Loucy (cell line): ENCODE data around the gene ANO5.

Experiments used
- H2AFZ ChIP-seq: fragments of 200-600 bp; sonication (generic); 2 replicates; pipeline ENCODE4 v1.6.0; 2016; ENCODE audit warnings: antibody characterized with exemption, mild to moderate bottlenecking, low read length, moderate library complexity
- H3F3A ChIP-seq: fragments of 200-600 bp; 2 replicates; pipeline ENCODE4 v1.6.0; 2016; ENCODE audit warnings: antibody characterized with exemption, low read depth, mild to moderate bottlenecking
- H3K27me3 ChIP-seq: fragments of 200-600 bp; sonication (generic); 2 replicates; pipeline ENCODE4 v1.6.1; 2014; ENCODE audit warnings: low read length, mild to moderate bottlenecking; ENCODE audit not compliant: insufficient read depth, poor library complexity, severe bottlenecking
- H3K36me3 ChIP-seq: fragments of 200-600 bp; sonication (generic); 2 replicates; pipeline ENCODE4 v1.6.1; 2016; ENCODE audit warnings: low read length; ENCODE audit not compliant: insufficient read depth
- H3K4me1 ChIP-seq: fragments of 200-600 bp; sonication (generic); 2 replicates; pipeline ENCODE4 v1.5.1; 2014; ENCODE audit warnings: low read length, mild to moderate bottlenecking; ENCODE audit not compliant: insufficient read depth, poor library complexity, severe bottlenecking
- H3K4me2 ChIP-seq: fragments of 200-600 bp; sonication (generic); 2 replicates; pipeline ENCODE4 v1.6.0; 2014; ENCODE audit warnings: antibody characterized with exemption, low read length, low read depth, mild to moderate bottlenecking; ENCODE audit not compliant: poor library complexity, severe bottlenecking
- H3K4me3 ChIP-seq: fragments of 200-600 bp; sonication (generic); 2 replicates; pipeline ENCODE4 v1.5.1; 2014; ENCODE audit warnings: low read length, mild to moderate bottlenecking, mixed read lengths; ENCODE audit not compliant: poor library complexity, severe bottlenecking
- H3K79me2 ChIP-seq: fragments of 200-600 bp; sonication (generic); 2 replicates; pipeline ENCODE4 v1.6.1; 2014; ENCODE audit warnings: low read length; ENCODE audit not compliant: insufficient read depth
- H3K9ac ChIP-seq: fragments of 200-600 bp; sonication (generic); 2 replicates; pipeline ENCODE4 v1.6.0; 2014; ENCODE audit warnings: mild to moderate bottlenecking, low read depth, low read length, moderate library complexity; ENCODE audit not compliant: poor library complexity, severe bottlenecking
- H3K9me2 ChIP-seq: fragments of 200-600 bp; sonication (generic); replicated peaks from 2 replicates; pipeline ENCODE4 v1.6.1; 2016; ENCODE audit warnings: low read depth, low read length, mixed read lengths
- H3K9me3 ChIP-seq: fragments of 200-600 bp; sonication (generic); 2 replicates; pipeline ENCODE4 v1.6.1; 2014; ENCODE audit warnings: mild to moderate bottlenecking, antibody characterized with exemption, low read length, low read depth; ENCODE audit not compliant: insufficient read depth
- H4K20me1 ChIP-seq: fragments of 200-600 bp; sonication (generic); 2 replicates; pipeline ENCODE4 v1.6.0; 2014; ENCODE audit warnings: antibody characterized with exemption, low read length, mild to moderate bottlenecking; ENCODE audit not compliant: insufficient read depth, poor library complexity, severe bottlenecking
- EZH2phosphoT487 ChIP-seq: fragments of 200-600 bp; IDR thresholded peaks from 2 replicates; pipeline ENCODE4 v1.6.1; 2018; ENCODE audit warnings: antibody characterized with exemption, mild to moderate bottlenecking, moderate library complexity, borderline replicate concordance
- TF ChIP-seq, protein P1 (sequence below): fragments of 200-600 bp; sonication (generic); conservative IDR thresholded peaks from 2 replicates; pipeline ENCODE4 v1.5.1; 2014; ENCODE audit warnings: mild to moderate bottlenecking, antibody characterized with exemption, low read length

Gene ANO5

DNA sequence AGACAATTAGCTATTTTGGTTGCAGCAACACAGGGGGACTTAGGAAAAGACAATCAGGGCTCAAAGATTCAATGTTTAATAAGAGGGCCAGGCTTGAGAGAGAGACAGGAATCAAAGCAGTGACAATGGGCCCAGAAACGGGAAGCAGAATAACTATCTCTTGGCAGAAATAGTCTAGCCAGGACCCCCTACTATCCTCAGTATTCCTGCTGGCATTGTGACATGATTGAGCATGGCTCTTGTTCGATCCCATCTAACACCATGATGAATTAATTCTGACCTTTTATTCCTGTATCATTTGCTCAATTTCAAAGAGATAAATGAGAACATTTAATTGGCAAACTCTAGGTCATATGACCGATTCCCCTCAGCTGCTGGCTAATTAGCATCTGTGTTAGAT lies 12.8 kb upstream of the ANO5 start:
- H4K20me1 ChIP-seq, result no peaks in the 10 kb centered on the region
- no peaks in the 10 kb centered on the region for H3K27me3 ChIP-seq
- no peaks in the 10 kb centered on the region for H3K36me3 ChIP-seq
- H2AFZ ChIP-seq, result no peak overlapping the region
- TF ChIP-seq EZH2phosphoT487, result no peak
- TF ChIP-seq, protein P1, sequence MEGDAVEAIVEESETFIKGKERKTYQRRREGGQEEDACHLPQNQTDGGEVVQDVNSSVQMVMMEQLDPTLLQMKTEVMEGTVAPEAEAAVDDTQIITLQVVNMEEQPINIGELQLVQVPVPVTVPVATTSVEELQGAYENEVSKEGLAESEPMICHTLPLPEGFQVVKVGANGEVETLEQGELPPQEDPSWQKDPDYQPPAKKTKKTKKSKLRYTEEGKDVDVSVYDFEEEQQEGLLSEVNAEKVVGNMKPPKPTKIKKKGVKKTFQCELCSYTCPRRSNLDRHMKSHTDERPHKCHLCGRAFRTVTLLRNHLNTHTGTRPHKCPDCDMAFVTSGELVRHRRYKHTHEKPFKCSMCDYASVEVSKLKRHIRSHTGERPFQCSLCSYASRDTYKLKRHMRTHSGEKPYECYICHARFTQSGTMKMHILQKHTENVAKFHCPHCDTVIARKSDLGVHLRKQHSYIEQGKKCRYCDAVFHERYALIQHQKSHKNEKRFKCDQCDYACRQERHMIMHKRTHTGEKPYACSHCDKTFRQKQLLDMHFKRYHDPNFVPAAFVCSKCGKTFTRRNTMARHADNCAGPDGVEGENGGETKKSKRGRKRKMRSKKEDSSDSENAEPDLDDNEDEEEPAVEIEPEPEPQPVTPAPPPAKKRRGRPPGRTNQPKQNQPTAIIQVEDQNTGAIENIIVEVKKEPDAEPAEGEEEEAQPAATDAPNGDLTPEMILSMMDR, result no peak
- H3K9me3 ChIP-seq, result no peaks in the 10 kb centered on the region
- H3K9ac ChIP-seq, result no peak overlapping the region
- no peaks in the 10 kb centered on the region for H3K9me2 ChIP-seq
- H3F3A ChIP-seq, result no peaks in the 10 kb centered on the region
- no peaks in the 10 kb centered on the region for H3K4me1 ChIP-seq
- H3K79me2 ChIP-seq, result no peaks in the 10 kb centered on the region
- no peak overlapping the region for H3K4me3 ChIP-seq
- H3K4me2 ChIP-seq, result no peak overlapping the region

- no peaks in the 10 kb centered on the region for H3K79me2 ChIP-seq
- TF ChIP-seq EZH2phosphoT487, result no peak
- TF ChIP-seq, protein P1, result no peak
- H3K9me3 ChIP-seq, result no peaks in the 10 kb centered on the region
- no peaks in the 10 kb centered on the region for H3K27me3 ChIP-seq
- H3F3A ChIP-seq, result no peaks in the 10 kb centered on the region
- H3K9ac ChIP-seq, result no peak overlapping the region
- H3K4me2 ChIP-seq, result no peak overlapping the region
- H4K20me1 ChIP-seq, result no peaks in the 10 kb centered on the region
- no peaks in the 10 kb centered on the region for H3K4me1 ChIP-seq
- H3K4me3 ChIP-seq, result no peak overlapping the region
- H3K9me2 ChIP-seq, result no peaks in the 10 kb centered on the region
- H2AFZ ChIP-seq, result no peak overlapping the region
- H3K36me3 ChIP-seq, result no peaks in the 10 kb centered on the region
These were observed 3.2 kb upstream of the ANO5 start for GRCh38 chr11:22189660-22190059.

DNA sequence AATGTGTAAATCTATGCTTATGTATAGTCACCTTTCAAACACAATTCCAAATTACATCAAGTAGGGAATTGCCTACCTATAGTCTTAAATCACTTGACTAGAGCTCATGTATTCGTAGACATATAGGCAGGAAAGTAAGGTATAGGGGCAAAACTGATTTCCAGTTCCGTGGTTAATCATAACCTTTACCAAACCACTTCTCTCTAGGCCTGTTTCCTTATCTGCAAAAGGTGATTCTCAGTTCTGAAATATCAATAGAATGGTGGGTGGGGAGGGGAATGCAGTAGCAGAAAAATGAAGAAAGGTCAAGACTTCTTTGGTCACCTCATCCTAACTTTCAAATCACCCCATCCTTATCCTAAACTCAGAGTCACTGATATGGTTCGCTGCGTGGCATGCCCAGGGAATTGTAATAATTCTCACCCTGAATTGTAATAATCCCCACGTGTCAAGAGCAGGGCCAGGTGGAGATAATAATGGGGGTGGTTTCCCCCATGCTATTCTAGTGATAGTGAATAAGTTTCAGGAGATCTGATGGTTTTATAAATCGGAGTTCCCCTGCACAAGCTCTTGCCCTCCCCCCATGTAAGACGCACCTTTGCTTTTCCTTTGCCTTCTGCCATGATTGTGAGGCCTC lies 1.9 kb upstream of the ANO5 start:
- H2AFZ ChIP-seq, result no peak overlapping the region
- H3K36me3 ChIP-seq, result no peaks in the 10 kb centered on the region
- H3F3A ChIP-seq, result no peaks in the 10 kb centered on the region
- TF ChIP-seq, protein P1, result no peak
- TF ChIP-seq EZH2phosphoT487, result no peak
- H3K4me2 ChIP-seq, result no peak overlapping the region
- H3K27me3 ChIP-seq, result no peaks in the 10 kb centered on the region
- no peaks in the 10 kb centered on the region for H4K20me1 ChIP-seq
- H3K9me3 ChIP-seq, result no peaks in the 10 kb centered on the region
- H3K4me1 ChIP-seq, result no peaks in the 10 kb centered on the region
- no peak overlapping the region for H3K9ac ChIP-seq
- no peaks in the 10 kb centered on the region for H3K9me2 ChIP-seq
- H3K79me2 ChIP-seq, result no peaks in the 10 kb centered on the region
- H3K4me3 ChIP-seq, result no peak overlapping the region
